Dedifferentiated amniotic fluid mesenchymal stem cell (primary cell): ENCODE data around the gene TMEM59L.

Experiments
- DNase-seq: peaks from one replicate; pipeline ENCODE4 v3.0.0-alpha.2; 2016; ENCODE audit errors: extremely low spot score

Gene TMEM59L

DNA sequence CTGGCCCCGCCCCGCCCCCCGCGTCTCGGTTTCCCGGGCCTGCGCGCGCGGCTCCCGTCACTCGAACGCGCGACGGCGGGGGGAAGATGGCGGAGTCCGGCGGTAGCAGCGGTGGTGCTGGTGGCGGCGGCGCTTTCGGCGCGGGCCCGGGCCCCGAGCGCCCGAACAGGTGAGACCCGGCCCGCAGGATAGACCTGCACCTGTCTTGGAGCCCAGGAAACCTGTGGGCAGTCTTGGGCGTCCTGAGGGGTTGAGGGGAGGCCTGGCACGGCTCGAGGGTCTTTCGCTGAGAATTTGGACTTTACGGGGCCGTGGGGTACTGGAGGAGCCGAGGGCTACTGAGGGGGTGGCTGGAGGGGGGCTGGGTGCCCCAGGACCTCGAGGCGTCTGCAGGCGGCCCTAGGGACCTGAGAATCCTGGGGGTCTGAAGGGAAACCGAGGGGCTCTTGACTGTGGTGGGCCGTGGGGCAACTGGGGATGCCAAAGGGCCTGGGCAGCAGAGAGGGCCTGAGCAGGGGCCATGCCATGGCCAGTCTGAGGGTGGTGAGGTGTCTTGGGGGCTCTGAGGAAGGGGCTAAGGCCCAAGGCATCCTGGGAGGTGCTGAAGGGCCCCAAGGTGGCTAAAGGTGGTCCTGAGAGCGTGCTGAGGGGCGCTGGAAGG is 24.4 kb downstream of the TMEM59L start, which contains the start of gene KLHL26:
KLHL26 (plus strand) TSS at position 60 of the 661 bp plus-strand sequence; CDS start at position 87, 27 bp downstream.
- no peak for DNase-seq

DNA sequence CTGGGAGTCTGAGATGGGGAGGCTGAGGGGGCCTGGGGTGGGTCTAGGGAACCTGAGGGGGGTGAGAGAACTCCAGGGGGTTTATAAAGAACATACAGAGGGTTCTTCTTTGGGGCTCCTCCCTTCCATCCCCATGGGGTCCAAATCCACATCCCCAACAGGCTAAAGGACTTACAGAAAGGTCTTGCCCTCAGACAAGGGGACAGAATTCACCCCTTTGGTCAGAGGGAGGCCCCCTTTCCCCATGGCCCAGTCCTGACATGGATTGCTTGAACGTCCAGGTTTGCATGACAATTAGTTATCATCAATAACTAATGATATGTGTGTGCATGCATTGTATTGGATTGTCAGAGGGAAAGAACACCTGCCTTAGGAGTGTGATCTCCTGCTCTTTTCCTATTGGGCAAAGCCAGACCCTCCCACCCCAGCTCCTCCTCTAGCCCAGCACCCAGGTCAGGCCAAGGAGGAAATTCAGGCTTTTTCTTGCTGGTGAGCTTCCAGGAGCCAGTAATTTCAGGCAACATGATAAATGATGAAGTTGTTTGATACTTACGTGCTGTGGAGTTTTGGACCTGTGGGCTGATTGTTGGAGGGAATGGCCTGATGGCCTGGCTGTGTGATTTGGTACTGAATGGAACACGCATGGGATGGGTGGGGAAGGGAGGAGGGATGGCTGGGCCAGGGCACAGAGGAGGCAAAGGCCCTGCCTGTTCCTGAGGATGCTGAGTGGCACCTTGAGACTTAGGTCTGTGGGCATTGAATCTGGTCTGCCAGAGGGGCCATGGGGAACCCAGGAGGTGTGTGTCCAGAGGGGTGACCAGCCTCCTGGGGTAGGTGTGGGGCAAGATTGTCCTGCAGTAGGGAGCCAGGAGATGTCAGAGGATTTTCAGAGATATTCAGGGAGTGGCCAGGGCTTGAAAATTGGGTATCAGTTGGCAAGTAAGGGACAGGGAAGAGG is 25.3 kb downstream of the TMEM59L start:
- DNase-seq: no peak

GRCh38 chr19:18639706-18640243 is 27.1 kb downstream of the TMEM59L start:
- no peak for DNase-seq

GRCh38 chr19:18644196-18645034 is 31.7 kb downstream of the TMEM59L start:
- no peak for DNase-seq

DNA sequence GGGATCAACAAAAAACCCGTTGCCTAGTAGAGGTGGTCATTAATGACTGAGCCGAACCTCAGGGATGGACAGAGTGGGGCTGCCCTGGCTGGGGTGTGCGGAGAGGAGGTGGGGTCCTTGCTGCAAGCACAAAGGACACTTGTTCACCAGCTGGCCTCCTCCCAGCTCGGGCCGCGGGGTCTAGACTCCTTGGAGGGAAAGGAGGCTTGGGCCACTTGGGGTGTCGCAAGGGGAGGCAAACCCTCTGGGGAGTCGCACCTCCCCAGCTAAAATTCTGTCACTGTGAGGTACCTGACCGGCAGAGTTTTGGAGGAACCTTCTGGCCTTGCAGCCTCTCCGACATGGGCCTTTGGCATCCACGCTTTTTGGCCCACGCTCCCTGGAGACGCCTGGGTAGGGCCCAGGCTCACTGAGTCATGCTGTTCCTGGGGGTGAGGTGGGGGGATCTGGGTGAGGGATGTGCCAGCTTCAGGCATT is 32.4 kb downstream of the TMEM59L start:
- no peak for DNase-seq

DNA sequence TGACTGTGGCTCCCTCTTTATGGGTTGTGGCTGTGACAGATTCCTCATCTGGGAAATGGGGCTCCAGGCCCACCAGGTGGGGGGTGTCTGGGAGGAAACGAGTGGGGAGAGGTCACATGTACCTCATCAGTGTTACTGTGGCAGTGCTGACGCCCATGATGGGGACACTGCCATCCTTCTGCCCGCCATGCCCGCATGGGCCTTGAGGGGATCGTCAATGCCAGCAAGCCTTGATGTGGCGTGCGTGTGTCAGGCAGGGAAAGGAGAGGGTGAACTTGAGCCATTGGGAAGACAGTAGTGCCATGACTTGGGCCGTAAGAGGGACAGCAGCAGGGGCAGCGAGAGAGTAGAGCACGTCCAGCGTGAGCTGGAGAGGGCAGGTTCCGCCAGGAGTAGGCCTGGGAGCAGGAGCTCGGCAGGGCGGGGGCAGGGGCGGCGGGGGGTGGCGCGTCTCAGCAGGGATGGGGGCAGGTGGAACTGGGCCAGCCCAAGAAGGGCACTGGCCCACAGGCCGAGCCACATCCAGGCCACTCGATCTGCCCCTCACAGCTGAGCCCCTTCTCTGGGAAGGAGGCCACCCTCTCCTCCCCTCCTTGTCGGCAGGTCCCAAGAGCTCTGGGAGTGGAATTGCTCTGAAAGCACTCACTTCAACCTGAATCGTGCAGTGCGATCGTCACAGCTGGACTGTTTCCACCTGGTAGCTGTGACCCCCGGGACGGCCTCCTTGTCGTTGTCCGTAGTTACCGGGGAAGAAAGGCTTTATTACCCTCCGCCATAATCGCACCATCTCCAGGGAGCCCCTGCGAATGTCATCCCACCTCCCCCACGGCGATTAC is 34.1 kb downstream of the TMEM59L start:
- no peak for DNase-seq

- DNase-seq: no peak
Measured at GRCh38 chr19:18647371-18647767, 34.7 kb downstream of the TMEM59L start.

DNA sequence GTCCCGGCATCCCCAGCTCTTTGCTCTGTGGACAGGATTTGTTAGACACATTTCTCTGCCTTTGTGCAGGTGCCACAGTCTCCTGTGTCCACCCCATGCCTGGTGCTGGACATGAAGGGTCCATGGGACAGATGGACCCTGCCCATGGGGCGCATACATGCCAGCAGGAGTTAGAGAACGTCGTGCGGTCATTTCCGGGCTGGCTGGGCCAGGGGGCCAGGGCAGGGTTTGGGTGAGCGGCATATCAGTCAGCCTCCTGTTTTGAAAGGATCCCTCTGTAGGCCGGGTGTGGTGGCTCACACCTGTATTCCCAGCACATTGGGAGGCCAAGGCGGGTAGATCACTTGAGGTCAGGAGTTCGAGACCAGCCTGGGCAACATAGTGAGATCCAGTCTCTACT is 35.1 kb downstream of the TMEM59L start:
- DNase-seq: no peak

GRCh38 chr19:18648973-18649315 is 36.3 kb downstream of the TMEM59L start:
- DNase-seq: no peak

- DNase-seq: no peak
Measured at GRCh38 chr19:18649371-18650020, 36.8 kb downstream of the TMEM59L start.

- DNase-seq: no peak
Measured at GRCh38 chr19:18650021-18650390, 37.3 kb downstream of the TMEM59L start.

- DNase-seq: no peak
Measured at GRCh38 chr19:18650468-18651041, 37.9 kb downstream of the TMEM59L start.

GRCh38 chr19:18651300-18651699 is 38.6 kb downstream of the TMEM59L start:
- no peak for DNase-seq

DNA sequence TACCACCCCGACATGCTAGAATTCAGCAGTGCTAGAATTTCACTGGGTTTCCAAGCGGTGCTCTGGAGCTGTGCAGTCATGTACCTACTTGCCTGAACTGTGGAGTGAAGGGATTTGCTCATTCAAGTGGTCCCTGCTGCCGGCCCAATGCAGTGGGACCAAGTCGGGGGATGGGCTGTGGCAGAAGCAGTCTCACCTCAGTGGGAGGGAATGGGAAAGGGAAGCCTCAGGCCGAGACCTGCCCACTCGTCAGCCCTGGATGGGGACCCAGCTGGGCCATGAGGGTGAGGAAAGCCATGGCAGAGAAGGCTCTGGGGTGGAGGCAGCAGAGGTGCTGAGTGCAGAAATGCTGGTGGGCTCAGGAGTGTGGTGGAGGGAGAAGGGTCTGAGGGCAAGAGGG is 39.1 kb downstream of the TMEM59L start:
- no peak for DNase-seq

GRCh38 chr19:18653853-18654252 is 41.2 kb downstream of the TMEM59L start:
- DNase-seq: no peak

GRCh38 chr19:18654469-18654868 is 41.8 kb downstream of the TMEM59L start:
- DNase-seq: no peak

DNA sequence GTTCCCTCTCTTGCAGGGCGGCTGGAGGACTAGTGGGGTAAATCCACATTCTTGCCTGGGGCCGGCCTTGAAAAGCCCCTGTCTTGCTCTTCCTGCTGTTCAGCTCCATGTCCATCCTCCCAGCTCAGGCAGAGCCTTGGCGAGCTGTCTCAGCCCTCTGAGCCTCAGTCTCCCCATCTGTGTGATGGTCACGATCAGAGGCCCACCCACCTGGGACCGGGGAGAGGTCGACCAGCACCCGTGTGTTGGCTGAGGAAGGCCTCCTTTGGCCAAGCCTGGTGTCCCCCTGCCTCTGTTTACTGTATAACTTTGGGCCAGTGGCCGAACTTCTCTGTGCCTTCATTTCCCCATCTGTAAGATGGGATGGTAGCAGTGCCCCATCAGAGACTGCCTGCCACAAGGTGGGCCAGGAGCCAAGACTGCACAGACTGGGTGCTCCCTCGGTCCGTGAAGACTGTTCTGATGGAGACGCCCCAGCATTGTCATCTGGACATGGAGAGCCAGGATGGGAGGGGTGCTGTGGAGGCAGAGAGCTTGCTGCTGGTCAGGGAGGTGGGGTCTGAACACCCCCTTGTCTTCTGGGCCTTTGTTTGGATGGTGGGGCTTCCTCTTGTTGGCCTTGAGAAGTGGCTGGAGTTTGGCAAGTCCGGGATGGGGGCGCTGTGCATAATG is 42.6 kb downstream of the TMEM59L start:
- DNase-seq: no peak

GRCh38 chr19:18656337-18657086 is 43.8 kb downstream of the TMEM59L start:
- no peak for DNase-seq
